ENCODE measurements around the gene MBD3L4. TPM values are rescaled to one million over a fixed set of nuclear protein-coding genes. Genes with fewer than 3 reads are reported as not detected.
A peak's percentile ranks its signal among the peaks of the same experiment; 100 is the strongest.

MBD3L4 gene
- polyA plus RNA-seq, 1 donor (not counting 4 experiments of a cell fraction or from before 2014, with no cell fraction given), result not detected

DNA sequence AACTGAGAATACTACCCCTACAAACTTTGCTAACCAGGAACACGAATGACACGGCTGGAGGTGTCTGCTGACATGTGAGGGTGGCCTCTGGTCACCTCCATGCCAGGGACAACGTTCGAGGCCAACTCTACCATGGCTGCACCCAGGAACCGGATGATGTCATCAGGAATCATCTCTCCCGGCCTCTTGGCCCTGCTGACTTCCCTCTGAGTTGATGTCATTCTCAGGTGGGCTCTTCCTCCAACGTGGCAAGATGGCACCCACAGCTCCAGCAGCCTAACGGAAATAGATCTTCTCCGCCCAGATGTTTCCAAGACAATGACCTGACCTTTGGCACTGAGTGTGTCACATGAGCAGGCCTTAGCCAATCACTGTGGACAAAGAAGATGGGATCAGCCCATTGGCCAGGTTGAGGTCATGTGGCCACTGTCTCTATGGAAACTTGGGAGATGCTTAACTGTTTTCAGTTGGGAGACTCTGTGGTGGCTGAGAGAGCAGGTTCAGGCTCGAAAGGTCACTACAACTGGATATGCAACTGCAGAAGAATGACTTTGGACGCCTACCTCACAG lies 33.8 kb downstream of the MBD3L4 start:
- Histone ChIP-seq H3K4me1 (ENCODE audit: control insufficient read depth, extremely low read depth, insufficient read depth, low read length) (no peaks in the 10 kb centered on the region), H4K20me1 (ENCODE audit: control insufficient read depth, extremely low read depth, insufficient read depth, low read length) (no peaks in the 10 kb centered on the region), H3K9me1 (ENCODE audit: control insufficient read depth, extremely low read depth, insufficient read depth, low read length) (no peaks in the 10 kb centered on the region), H3K9ac (ENCODE audit: control insufficient read depth, extremely low read depth, insufficient read depth, low read length) (no peak overlapping the region), H3K36me3 (ENCODE audit: control insufficient read depth in 2 of 2, extremely low read depth in 1 of 2, insufficient read depth in 2 of 2, low read length in 2 of 2) (no peaks in the 10 kb centered on the region), H3K9me3 (ENCODE audit: control insufficient read depth, low read depth, low read length) (peaks cover 2% of the 10 kb centered on the region), H3K27me3 (ENCODE audit: control insufficient read depth, extremely low read depth, insufficient read depth, low read length) (no peaks in the 10 kb centered on the region), H2AFZ (ENCODE audit: control insufficient read depth, low read length) (no peak overlapping the region), H3K27ac (ENCODE audit: control insufficient read depth, insufficient read depth, low read length) (no peak overlapping the region), H3K4me3 (ENCODE audit: control insufficient read depth in 2 of 3, extremely low read depth in 1 of 3, insufficient read depth in 2 of 3, low read depth in 1 of 3, low read length in 3 of 3) (no peak overlapping the region), H3K79me2 (ENCODE audit: control insufficient read depth, insufficient read depth, low read length) (no peaks in the 10 kb centered on the region), H3K4me2 (ENCODE audit: control insufficient read depth, extremely low read depth, insufficient read depth, low read depth, low read length) (no peak overlapping the region)
- FAIRE-seq, result no peak
- TF ChIP-seq EZH2 (IDR thresholded peaks at IDR 0.05; ENCODE audit: low read length) (no peak), CTCF (optimal IDR thresholded peaks at IDR 0.05 in 1 of 3, IDR thresholded peaks at IDR 0.05 in 1 of 3, conservative IDR thresholded peaks at IDR 0.05 in 1 of 3; ENCODE audit: extremely low read depth in 1 of 3, insufficient read depth in 2 of 3, low read length in 3 of 3) (no peak)
- dilution Hi-C loops (cut with MboI; ENCODE audit: extremely low pct_ligation_motif_present, low sequenced_read_pairs), result no loop called here
- DNase-seq (ENCODE audit: low read depth, low spot score), result no peak

DNA sequence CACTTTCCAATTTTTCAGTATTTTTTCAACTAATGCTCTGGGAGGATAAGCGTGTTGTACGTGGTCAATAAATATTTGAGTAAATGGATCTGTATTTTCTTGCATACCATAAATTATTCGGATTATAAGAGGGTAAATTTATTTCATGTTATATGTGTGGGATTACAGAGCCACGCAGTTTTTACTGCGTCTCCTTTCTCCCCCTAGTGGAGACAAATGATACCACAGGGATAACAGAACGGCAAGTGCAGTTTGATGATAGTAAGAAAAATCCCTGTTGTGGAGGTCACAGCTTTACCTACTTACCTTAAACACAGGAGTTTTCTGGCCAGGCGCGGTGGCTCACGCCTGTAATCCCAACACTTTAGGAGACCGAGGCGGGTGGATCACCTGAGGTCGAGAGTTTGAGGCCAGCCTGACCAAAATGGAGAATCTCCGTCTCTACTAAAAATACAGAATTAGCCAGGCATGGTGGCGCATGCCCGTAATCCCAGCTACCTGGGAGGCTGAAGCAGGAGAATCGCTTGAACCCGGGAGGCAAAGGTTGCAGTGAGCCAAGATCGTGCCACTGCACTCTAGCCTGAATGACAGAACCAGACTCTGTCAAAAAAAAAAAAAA lies 35.6 kb downstream of the MBD3L4 start:
- H4K20me1 ChIP-seq (ENCODE audit: control insufficient read depth, extremely low read depth, insufficient read depth, low read length), result no peaks in the 10 kb centered on the region
- no peaks in the 10 kb centered on the region for H3K36me3 ChIP-seq (ENCODE audit: control insufficient read depth in 2 of 2, extremely low read depth in 1 of 2, insufficient read depth in 2 of 2, low read length in 2 of 2)
- no peak for TF ChIP-seq EZH2 (IDR thresholded peaks at IDR 0.05; ENCODE audit: low read length)
- peak in 2 of 3 experiments; percentile 40 to 46 for TF ChIP-seq CTCF (optimal IDR thresholded peaks at IDR 0.05 in 1 of 3, IDR thresholded peaks at IDR 0.05 in 1 of 3, conservative IDR thresholded peaks at IDR 0.05 in 1 of 3; ENCODE audit: extremely low read depth in 1 of 3, insufficient read depth in 2 of 3, low read length in 3 of 3)
- no peak overlapping the region for H3K9ac ChIP-seq (ENCODE audit: control insufficient read depth, extremely low read depth, insufficient read depth, low read length)
- peaks cover 2% of the 10 kb centered on the region for H3K9me3 ChIP-seq (ENCODE audit: control insufficient read depth, low read depth, low read length)
- no peaks in the 10 kb centered on the region for H3K27me3 ChIP-seq (ENCODE audit: control insufficient read depth, extremely low read depth, insufficient read depth, low read length)
- H3K27ac ChIP-seq (ENCODE audit: control insufficient read depth, insufficient read depth, low read length), result no peak overlapping the region
- FAIRE-seq (no peak), DNase-seq (ENCODE audit: low read depth, low spot score) (no peak)
- H3K4me1 ChIP-seq (ENCODE audit: control insufficient read depth, extremely low read depth, insufficient read depth, low read length), result no peaks in the 10 kb centered on the region
- H3K9me1 ChIP-seq (ENCODE audit: control insufficient read depth, extremely low read depth, insufficient read depth, low read length), result no peaks in the 10 kb centered on the region
- H2AFZ ChIP-seq (ENCODE audit: control insufficient read depth, low read length), result no peak overlapping the region
- H3K4me3 ChIP-seq (ENCODE audit: control insufficient read depth in 2 of 3, extremely low read depth in 1 of 3, insufficient read depth in 2 of 3, low read depth in 1 of 3, low read length in 3 of 3), result no peak overlapping the region
- dilution Hi-C loops (cut with MboI; ENCODE audit: extremely low pct_ligation_motif_present, low sequenced_read_pairs), result no loop called here
- no peak overlapping the region for H3K4me2 ChIP-seq (ENCODE audit: control insufficient read depth, extremely low read depth, insufficient read depth, low read depth, low read length)
- H3K79me2 ChIP-seq (ENCODE audit: control insufficient read depth, insufficient read depth, low read length), result no peaks in the 10 kb centered on the region

Measured in keratinocyte (primary cell).